LNCAP (cell line): ENCODE data around the gene TTBK1.
A peak's percentile ranks its signal among the peaks of the same experiment; 100 is the strongest.

Experiments used
- TF ChIP-seq, protein P1 (sequence below): fragments of 450-650 bp; IDR thresholded peaks from 2 replicates; pipeline ENCODE4 v1.5.1; 2017; ENCODE audit warnings: mild to moderate bottlenecking

The TTBK1 gene

DNA sequence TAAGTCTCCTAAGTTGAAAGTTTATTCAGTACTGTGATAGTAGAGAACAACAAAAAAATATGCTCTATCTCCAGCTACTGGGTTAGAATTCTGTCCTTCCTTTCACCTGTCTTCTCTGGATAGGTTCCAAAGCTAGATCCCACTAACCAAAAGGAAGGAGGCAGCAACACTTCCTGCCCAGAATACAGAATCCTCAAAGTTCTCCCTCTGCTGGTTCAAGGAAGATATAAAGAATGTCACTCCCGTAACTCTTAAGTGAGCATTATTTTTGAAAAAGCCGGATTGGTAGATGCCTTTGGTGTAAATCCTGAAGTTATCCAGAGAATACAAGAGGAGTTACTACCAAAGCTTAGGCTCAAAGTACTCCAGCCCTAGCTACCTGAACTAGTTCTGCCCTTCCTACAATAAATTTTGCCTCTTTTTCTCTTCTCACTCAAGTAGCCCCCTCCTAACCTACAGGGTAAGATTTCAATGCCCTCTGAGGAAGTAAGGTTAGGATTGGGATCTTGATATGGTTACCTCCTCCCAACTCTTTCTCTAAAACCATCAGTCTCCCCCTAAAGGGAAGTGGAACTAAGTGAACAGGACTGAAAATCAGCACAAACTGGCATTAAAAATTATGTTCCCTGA lies 91.3 kb downstream of the TTBK1 start:
- TF ChIP-seq, protein P1, sequence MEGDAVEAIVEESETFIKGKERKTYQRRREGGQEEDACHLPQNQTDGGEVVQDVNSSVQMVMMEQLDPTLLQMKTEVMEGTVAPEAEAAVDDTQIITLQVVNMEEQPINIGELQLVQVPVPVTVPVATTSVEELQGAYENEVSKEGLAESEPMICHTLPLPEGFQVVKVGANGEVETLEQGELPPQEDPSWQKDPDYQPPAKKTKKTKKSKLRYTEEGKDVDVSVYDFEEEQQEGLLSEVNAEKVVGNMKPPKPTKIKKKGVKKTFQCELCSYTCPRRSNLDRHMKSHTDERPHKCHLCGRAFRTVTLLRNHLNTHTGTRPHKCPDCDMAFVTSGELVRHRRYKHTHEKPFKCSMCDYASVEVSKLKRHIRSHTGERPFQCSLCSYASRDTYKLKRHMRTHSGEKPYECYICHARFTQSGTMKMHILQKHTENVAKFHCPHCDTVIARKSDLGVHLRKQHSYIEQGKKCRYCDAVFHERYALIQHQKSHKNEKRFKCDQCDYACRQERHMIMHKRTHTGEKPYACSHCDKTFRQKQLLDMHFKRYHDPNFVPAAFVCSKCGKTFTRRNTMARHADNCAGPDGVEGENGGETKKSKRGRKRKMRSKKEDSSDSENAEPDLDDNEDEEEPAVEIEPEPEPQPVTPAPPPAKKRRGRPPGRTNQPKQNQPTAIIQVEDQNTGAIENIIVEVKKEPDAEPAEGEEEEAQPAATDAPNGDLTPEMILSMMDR = peak; percentile 45; the same call in 1 of the 2 replicates

DNA sequence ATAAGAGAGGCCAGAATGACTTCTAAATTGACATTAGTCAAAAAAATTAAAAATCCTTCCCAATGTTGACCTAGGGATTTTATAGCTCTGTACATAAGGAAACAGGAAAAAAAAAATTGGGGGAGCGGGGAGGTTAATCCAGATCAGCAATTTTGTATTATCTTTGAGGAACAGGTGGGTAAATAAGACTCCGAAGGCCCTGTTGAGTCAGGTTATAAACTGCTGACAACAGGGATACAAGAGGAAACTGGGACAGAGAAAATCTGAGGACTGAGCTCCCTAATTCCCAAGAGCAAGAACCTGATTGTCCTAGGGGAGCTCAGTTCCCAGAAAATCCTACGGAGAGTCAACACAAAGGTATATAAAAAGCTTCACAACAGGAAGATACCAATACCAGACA lies 92.2 kb downstream of the TTBK1 start:
- TF ChIP-seq, protein P1 = no peak

DNA sequence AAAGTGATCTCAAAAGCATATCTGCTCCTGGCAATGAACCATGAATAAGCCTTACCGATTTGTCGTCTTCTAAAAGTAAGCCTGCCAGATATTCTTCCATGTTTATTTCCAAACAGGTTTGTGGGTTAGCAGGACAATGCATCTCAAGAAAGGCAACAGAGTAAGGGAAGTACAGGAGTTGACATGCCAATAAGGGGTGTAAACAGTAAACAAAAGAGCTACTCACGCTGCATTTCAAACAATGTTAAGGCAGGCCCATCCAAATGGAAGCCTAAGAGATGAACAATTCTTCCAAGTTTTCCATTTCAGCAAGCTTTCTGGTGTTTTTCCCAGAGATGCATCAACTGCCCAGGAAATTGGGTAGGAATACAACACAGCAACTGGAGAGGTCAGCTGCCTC lies 93.1 kb downstream of the TTBK1 start:
- TF ChIP-seq, protein P1 = no peak
